K562 (cell line): Measurements from ENCODE around the gene COX5A. TPM values are rescaled to one million over a fixed set of nuclear protein-coding genes. Genes with fewer than 3 reads are reported as not detected.
A peak's percentile ranks its signal among the peaks of the same experiment; 100 is the strongest.
"Not testable (repeated sequence)": the region's sequence is repeated elsewhere in the genome, so short reads cannot be mapped to it uniquely, and the experiment has no call there.

Experiments used
- ATAC-seq: fragments of 200-7000 bp; cut with Tn5 transposase; 3 replicates; pipeline ENCODE4 v1.9.1; 2020; ENCODE audit warnings: moderate library complexity
- BruUV-seq: library from RNA; stranded (reverse); fragments of 400-500 nt; replicated peaks from 2 replicates; lab custom pipeline; 2021; lab: Mats Ljungman, UMichigan
- CTCF ChIA-PET: fragments of 300-600 bp; formaldehyde crosslinking; extraction: SDS; loops from one replicate; lab custom pipeline; 2021; ENCODE audit warnings: low intra/inter-chr PET ratio; lab: Yijun Ruan, JAX
- POLR2A ChIA-PET: fragments of 300-600, 350-650 bp; sonication (Branson Sonifier 250); formaldehyde crosslinking; extraction: SDS; loops from one replicate; lab custom pipeline; 2021; ENCODE audit warnings: antibody characterized with exemption, inconsistent platforms; lab: Yijun Ruan, JAX
- DNase-seq, 4 experiments: peaks; one replicate each; pipeline versions ENCODE4 v3.0.0 to v3.0.0-alpha.2; 2011 to 2018; ENCODE audit warnings: low spot score in 3 of 4, mixed read lengths in 3 of 4; ENCODE audit errors: extremely low read depth in 1 of 4
- FAIRE-seq: peaks from 2 replicates; lab custom pipeline; 2011; peaks lifted over from hg19 to GRCh38; lab: Jason Lieb, UNC
- H2AFZ ChIP-seq: 2 replicates; pipeline ENCODE4 v1.6.0; 2011; ENCODE audit warnings: low read depth, low read length, control low read depth, inconsistent platforms
- H3K27ac ChIP-seq: fragments of 200-600 bp; 3 replicates; pipeline ENCODE4 v1.8.0; 2011; ENCODE audit warnings: low read depth, mild to moderate bottlenecking, control low read depth, inconsistent platforms, low read length, moderate library complexity, mixed read lengths; ENCODE audit errors: extremely low read depth
- H3K27me3 ChIP-seq, 2 experiments: fragments of 300-600 bp in 1 of 2; 2 replicates in 1 of 2; 3 replicates in 1 of 2; pipeline versions ENCODE4 v1.6.0 to v1.8.0; 2011; ENCODE audit warnings: inconsistent platforms in 2 of 2, low read length in 2 of 2, mild to moderate bottlenecking in 1 of 2, mixed read lengths in 1 of 2, moderate library complexity in 1 of 2; ENCODE audit not compliant: control insufficient read depth in 2 of 2, insufficient read depth in 2 of 2
- H3K36me3 ChIP-seq: fragments of 300-600 bp; 3 replicates; pipeline ENCODE4 v1.8.0; 2011; ENCODE audit warnings: mild to moderate bottlenecking, low read length, inconsistent platforms; ENCODE audit not compliant: control insufficient read depth, insufficient read depth
- H3K4me1 ChIP-seq, 2 experiments: fragments of 200-600 bp in 1 of 2; replicated peaks in 1 of 2; 2 replicates in 1 of 2; 3 replicates in 1 of 2; pipeline versions ENCODE4 v1.5.1 to v1.8.0; 2011; ENCODE audit warnings: inconsistent platforms in 2 of 2, low read length in 2 of 2, mild to moderate bottlenecking in 1 of 2, mixed read lengths in 1 of 2, moderate library complexity in 1 of 2; ENCODE audit not compliant: control insufficient read depth in 2 of 2, insufficient read depth in 2 of 2
- H3K4me2 ChIP-seq: 2 replicates; pipeline ENCODE4 v1.6.1; 2011; ENCODE audit warnings: low read length, control low read depth, inconsistent platforms, mixed read lengths; ENCODE audit not compliant: insufficient read depth
- H3K4me3 ChIP-seq: fragments of 200-600 bp; sonication (generic), shearing (Covaris generic); 2 replicates; pipeline ENCODE4 v1.5.1; 2016; ENCODE audit warnings: control low read depth, inconsistent platforms
- H3K79me2 ChIP-seq: fragments of 200-600 bp; 3 replicates; pipeline ENCODE4 v1.8.0; 2011; ENCODE audit warnings: low read length, inconsistent platforms; ENCODE audit not compliant: control insufficient read depth, insufficient read depth
- H3K9ac ChIP-seq, 2 experiments: 2 replicates each; pipeline versions ENCODE4 v1.6.0 to v1.6.1; 2011; ENCODE audit warnings: low read depth in 2 of 2, low read length in 2 of 2, control low read depth in 1 of 2, inconsistent platforms in 1 of 2, mild to moderate bottlenecking in 1 of 2, mixed read lengths in 1 of 2; ENCODE audit not compliant: insufficient read depth in 1 of 2
- H3K9me1 ChIP-seq: one replicate; pipeline ENCODE4 v1.6.0; 2011; ENCODE audit warnings: inconsistent platforms, mild to moderate bottlenecking, low read length, moderate library complexity; ENCODE audit not compliant: control insufficient read depth, insufficient read depth
- H3K9me3 ChIP-seq: replicated peaks from 2 replicates; pipeline ENCODE4 v1.5.1; 2011; ENCODE audit warnings: low read depth, low read length, inconsistent platforms; ENCODE audit not compliant: control insufficient read depth, insufficient read depth
- H4K20me1 ChIP-seq: replicated peaks from 2 replicates; pipeline ENCODE4 v1.6.1; 2011; ENCODE audit warnings: low read length, inconsistent platforms, mixed read lengths; ENCODE audit not compliant: control insufficient read depth, insufficient read depth
- MYC ChIP-seq, 2 experiments: fragments of 250-450 bp in 1 of 2; sonication (Bioruptor Pico) in 1 of 2; IDR thresholded peaks; 2 replicates each; pipeline versions ENCODE4 v1.5.1 to v1.6.1; 2012 to 2021; ENCODE audit warnings: low read depth in 2 of 2, borderline replicate concordance in 1 of 2, improper control_type of control experiment in 1 of 2, low read length in 1 of 2, mild to moderate bottlenecking in 1 of 2, moderate library complexity in 1 of 2
- NFIC ChIP-seq: fragments of 450-650 bp; IDR thresholded peaks from 2 replicates; pipeline ENCODE4 v1.6.1; 2017; ENCODE audit warnings: mild to moderate bottlenecking, inconsistent platforms
- POLR2A ChIP-seq: fragments of 450-650 bp; conservative IDR thresholded peaks from 2 replicates; pipeline ENCODE4 v1.6.1; 2016
- POLR2B ChIP-seq: fragments of 450-650 bp; IDR thresholded peaks from 2 replicates; pipeline ENCODE4 v1.6.1; 2018; ENCODE audit warnings: low read depth; ENCODE audit not compliant: partially characterized antibody
- POLR2G ChIP-seq: fragments of 200-400 bp; formaldehyde crosslinking; IDR thresholded peaks from 2 replicates; pipeline ENCODE4 v1.6.1; 2017; ENCODE audit warnings: low read depth, mild to moderate bottlenecking, antibody characterized with exemption, low read length, moderate library complexity
- SUPT5H ChIP-seq: fragments of 450-650 bp; IDR thresholded peaks from 2 replicates; pipeline ENCODE4 v1.6.1; 2016
- WGBS: fragments of 100-300 bp; shearing (Covaris generic); methylation state at CpG from one replicate; pipeline ENCODE4 v1.1.6; 2016; ENCODE audit warnings: low coverage, mixed read lengths; ENCODE audit not compliant: insufficient coverage; ENCODE audit errors: missing lambda C conversion rate; 5-methylcytosine and 5-hydroxymethylcytosine counted together
- in situ Hi-C: fragments of 300-500 bp; cut with MboI; formaldehyde crosslinking; loops from 4 replicates; pipeline ENCODE4 v1.15.0; 2018; ENCODE audit warnings: inconsistent platforms, mixed read lengths
- intact Hi-C: fragments of 100-400 bp; cut with micrococcal nuclease; formaldehyde crosslinking; loops from 2 replicates; pipeline ENCODE4 v1.14.2; 2022
- polyA plus RNA-seq, 8 experiments: library from polyadenylated mRNA; depleted of rRNA in 4 of 8; stranded (reverse) in 5 of 8; unstranded in 3 of 8; fragments of >200 nt; fragmentation: Nextera tagmentation in 2 of 8; fragmentation: Illumina TruSeq in 1 of 8; extraction: Ambion mirVana in 2 of 8; extraction: Trizol in 1 of 8; gene quantifications; 2 replicates each; pipeline versions ENCODE4 v1.2.1 to v1.2.3, GENCODE V29; 2011 to 2014; ENCODE audit warnings: inconsistent platforms in 1 of 8, missing spikeins in 1 of 8
- total RNA-seq, 7 experiments: library from RNA; depleted of rRNA in 6 of 7; stranded (reverse); fragments of >200 nt in 6 of 7; fragmentation: Illumina TruSeq in 2 of 7; extraction: Trizol in 2 of 7; gene quantifications; 2 replicates each; pipeline versions ENCODE4 v1.2.1 to v1.2.3, GENCODE V29; 2011 to 2021; ENCODE audit warnings: low replicate concordance in 1 of 7
- TF ChIP-seq, protein P1 (sequence below), 2 experiments: fragments of 450-650 bp; IDR thresholded peaks; 2 replicates each; pipeline ENCODE4 v1.6.1; 2016

COX5A gene
- total and polyA plus RNA-seq, 9 of the 15 experiments (the other 6 are each of a cell fraction or from before 2014, with no cell fraction given) = 86.8 to 553 (median 371) TPM

DNA sequence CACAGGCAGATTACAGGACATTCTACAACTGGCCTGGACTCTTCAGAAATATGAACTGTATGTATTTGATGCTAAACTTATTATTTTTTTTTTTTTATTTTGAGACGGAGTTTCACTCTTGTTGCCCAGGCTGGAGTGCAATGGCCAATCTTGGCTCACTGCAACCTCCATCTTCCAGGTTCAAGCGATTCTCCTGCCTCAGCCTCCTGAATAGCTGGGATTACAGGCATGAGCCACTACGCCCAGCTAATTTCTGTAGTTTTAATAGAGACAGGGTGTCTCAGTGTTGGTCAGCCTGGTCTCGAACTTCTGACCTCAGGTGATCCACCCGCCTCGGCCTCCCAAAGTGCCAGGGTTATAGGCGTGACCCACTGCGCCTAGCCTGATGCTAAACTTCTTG is 24.1 kb downstream of the COX5A start:
- not testable (repeated sequence) for H3K27me3 ChIP-seq, H4K20me1 ChIP-seq, H3K4me2 ChIP-seq, FAIRE-seq, H2AFZ ChIP-seq, H3K9ac ChIP-seq, H3K9me1 ChIP-seq, H3K4me1 ChIP-seq
- POLR2A ChIA-PET = interaction anchor here (0.7 to 3.7 kb wide), 6 partner anchors 8 to 30 kb away, joined by 3 to 24 read pairs (median 4); no protein-coding TSS in a partner anchor
- 0 out of 2 replicates have a peak, but pooled peaks have one; percentile 57 for TF ChIP-seq SUPT5H
- TF ChIP-seq POLR2A = peak; percentile 56; the same call in 1 of the 2 replicates
- TF ChIP-seq, all 486 proteins: peak for 2; not testable (repeated sequence) for 484
- H3K79me2 ChIP-seq, H3K4me3 ChIP-seq, ATAC-seq, in situ Hi-C loops, intact Hi-C loops, BruUV-seq, DNase-seq, H3K27ac ChIP-seq, H3K9me3 ChIP-seq, CTCF ChIA-PET: not testable (repeated sequence)
- H3K36me3 ChIP-seq = peaks cover 67% of the 10 kb centered on the region
- 94% methylated on average over 8 of the region's 8 CpGs for WGBS

DNA sequence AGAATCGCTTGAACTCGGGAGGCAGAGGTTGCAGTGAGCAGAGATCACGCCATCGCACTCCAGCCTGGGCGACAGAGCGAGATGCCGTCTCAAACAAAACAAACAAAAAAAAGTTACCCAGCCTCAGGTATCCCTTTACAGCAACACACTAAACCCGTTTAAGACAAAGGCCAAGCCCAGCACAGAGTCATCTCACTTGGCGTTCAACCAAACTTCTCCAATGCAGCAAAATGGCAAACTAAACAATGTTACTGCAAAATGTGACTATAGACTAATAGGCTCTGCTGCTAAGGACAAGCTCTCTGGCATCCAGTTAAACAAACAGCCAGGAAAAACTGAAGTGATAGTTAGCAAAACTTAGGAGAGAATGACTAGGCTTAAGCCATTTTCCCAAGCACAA is 24.8 kb downstream of the COX5A start:
- in situ Hi-C loops = no loop called here
- Histone ChIP-seq H3K79me2 (no peaks in the 10 kb centered on the region), H3K9ac (no peak overlapping the region), H3K27me3 (no peaks in the 10 kb centered on the region), H3K4me3 (no peak overlapping the region), H4K20me1 (no peaks in the 10 kb centered on the region), H3K4me1 (peaks cover 0 to 4% of the 10 kb centered on the region in 2 experiments; a peak in 1 of 5 replicates), H3K4me2 (no peak overlapping the region), H3K36me3 (peaks cover 59% of the 10 kb centered on the region), H2AFZ (no peak overlapping the region), H3K9me3 (no peaks in the 10 kb centered on the region), H3K27ac (no peak overlapping the region), H3K9me1 (no peaks in the 10 kb centered on the region)
- intact Hi-C loops = no loop called here
- no TSS peak for BruUV-seq
- TF ChIP-seq POLR2B = peak; percentile 19
- peak; percentile 69 for TF ChIP-seq NFIC
- TF ChIP-seq MYC (IDR thresholded peaks at IDR 0.05; ENCODE audit: low read depth, low read length) = no peak
- TF ChIP-seq MYC (CRISPR knock-in tag; IDR thresholded peaks at IDR 0.05; ENCODE audit: borderline replicate concordance, low read depth) = no peak
- TF ChIP-seq, protein P1, sequence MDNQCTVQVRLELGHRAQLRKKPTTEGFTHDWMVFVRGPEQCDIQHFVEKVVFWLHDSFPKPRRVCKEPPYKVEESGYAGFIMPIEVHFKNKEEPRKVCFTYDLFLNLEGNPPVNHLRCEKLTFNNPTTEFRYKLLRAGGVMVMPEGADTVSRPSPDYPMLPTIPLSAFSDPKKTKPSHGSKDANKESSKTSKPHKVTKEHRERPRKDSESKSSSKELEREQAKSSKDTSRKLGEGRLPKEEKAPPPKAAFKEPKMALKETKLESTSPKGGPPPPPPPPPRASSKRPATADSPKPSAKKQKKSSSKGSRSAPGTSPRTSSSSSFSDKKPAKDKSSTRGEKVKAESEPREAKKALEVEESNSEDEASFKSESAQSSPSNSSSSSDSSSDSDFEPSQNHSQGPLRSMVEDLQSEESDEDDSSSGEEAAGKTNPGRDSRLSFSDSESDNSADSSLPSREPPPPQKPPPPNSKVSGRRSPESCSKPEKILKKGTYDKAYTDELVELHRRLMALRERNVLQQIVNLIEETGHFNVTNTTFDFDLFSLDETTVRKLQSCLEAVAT (IDR thresholded peaks at IDR 0.05) = no peak
- TF ChIP-seq POLR2G = peak; percentile 16; the same call in 1 of the 2 replicates
- DNase-seq = no peak
- WGBS = 88% methylated on average over 9 of the region's 9 CpGs
- POLR2A ChIA-PET = interaction anchor here (1.0 to 3.7 kb wide), 5 partner anchors 8 to 12 kb away, joined by 3 to 24 read pairs (median 4); no protein-coding TSS in a partner anchor
- CTCF ChIA-PET = no interaction called here
- FAIRE-seq = no peak
- peak; percentile 24; the same call in 2 of the 3 replicates for ATAC-seq
